ENCODE results near the gene IL17RE.
"Not testable (repeated sequence)": the region's sequence is repeated elsewhere in the genome, so short reads cannot be mapped to it uniquely, and the experiment has no call there.

IL17RE gene

DNA sequence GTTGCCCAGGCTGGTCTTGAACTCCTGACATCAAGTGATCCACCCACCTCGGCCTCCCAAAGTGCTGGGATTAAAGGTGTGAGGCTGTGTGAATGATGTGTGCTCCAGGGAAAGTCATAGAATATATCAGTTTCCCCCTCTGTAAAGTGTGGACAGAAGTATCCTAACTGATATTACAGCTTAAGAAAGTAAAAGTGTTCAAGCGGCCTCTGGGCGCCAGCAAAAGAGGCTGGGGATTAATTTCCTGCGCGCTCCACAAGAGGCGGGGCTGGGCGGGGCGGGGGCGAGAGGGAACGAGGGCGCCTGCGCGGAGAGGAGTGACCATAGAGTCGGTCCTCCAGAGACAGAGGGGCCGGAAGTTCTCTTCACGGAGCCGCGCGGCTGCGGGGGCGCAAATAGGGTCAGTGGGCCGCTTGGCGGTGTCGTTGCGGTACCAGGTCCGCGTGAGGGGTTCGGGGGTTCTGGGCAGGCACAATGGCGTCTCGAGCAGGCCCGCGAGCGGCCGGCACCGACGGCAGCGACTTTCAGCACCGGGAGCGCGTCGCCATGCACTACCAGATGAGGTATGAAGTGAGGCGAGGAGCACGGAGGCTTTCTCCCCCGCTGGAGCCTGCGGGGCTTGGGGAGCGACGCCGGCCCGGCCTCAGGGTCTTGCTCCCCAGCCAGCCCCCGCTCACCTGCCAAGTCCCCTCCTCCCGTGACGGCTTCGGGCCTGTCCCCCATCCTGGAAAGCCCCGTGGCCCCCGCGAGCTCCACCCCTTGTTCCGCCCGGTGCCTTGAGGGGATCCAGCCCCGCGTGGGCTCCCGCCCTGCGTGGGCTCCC is 12.2 kb upstream of the IL17RE start, which contains the start of gene JAGN1:
TSS of gene JAGN1 (plus strand) at position 362 of the 823 bp plus-strand sequence. CDS start at position 475, 113 bp downstream.
- Mint-ChIP-seq H3K27ac (peak within 1 kb of the TSS; percentile 99), H3K36me3 (ENCODE audit: low read depth) (peaks cover 44% of the 10 kb centered on the region), H3K9me3 (peaks cover 3% of the 10 kb centered on the region), H3K27me3 (no peaks in the 10 kb centered on the region), H3K4me3 (peak within 1 kb of the TSS; percentile 99), H3K4me1 (ENCODE audit: low read depth) (peaks cover 42% of the 10 kb centered on the region)
- peak; percentile 96 for DNase-seq

DNA sequence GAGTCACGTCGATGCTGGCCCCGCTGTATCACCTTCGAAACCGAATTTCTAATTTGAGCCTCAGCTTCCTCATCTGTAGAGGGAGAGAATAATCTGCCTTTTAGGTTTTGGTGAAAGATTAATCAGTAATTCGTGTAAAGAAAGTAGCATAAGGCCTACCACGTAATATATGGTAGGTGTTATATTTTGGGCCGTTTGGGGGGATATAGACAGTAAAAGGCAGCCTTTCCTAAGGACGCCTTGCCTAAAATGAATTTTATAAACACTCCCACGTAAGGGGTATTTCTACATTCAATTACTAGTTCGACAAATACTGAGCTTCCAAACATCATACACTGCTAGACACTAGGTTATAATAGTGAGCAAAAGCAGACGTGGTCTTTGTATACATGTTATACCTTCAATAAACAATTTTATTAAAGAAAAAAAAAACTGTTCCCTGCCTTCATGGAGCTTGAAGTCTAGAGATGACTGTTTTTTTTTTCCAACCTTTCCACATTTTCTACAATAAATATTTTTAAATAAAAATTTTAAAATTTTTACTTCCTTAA is 11.5 kb upstream of the IL17RE start:
- no peak for DNase-seq
- H3K36me3 Mint-ChIP-seq (ENCODE audit: low read depth), result peaks cover 49% of the 10 kb centered on the region
- peaks cover 47% of the 10 kb centered on the region for H3K4me1 Mint-ChIP-seq (ENCODE audit: low read depth)
- peaks cover 3% of the 10 kb centered on the region for H3K9me3 Mint-ChIP-seq
- H3K4me3 Mint-ChIP-seq, result peak overlapping the region; percentile 99
- no peaks in the 10 kb centered on the region for H3K27me3 Mint-ChIP-seq
- peak overlapping the region; percentile 99 for H3K27ac Mint-ChIP-seq

DNA sequence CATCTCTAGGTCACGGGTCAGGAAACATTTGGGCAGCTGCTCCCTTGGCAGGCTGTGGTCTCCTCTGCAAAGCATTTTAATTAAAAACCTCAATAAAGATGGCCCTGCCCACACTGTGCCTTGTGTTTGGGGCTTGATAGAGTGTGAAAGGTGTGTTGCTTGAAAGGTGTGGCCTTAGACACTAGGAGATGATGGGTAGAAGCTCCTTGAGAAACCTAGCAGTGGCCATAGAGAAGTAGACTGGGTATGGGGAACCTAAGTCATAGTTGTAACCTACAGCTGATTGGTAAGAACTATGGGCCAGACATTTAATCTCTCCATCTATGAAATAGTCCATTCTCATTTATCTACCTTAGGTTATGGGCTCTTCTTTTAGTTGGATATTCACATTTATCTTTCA is 8.9 kb upstream of the IL17RE start:
- H3K4me3 Mint-ChIP-seq, result no peak overlapping the region
- peaks cover 67% of the 10 kb centered on the region for H3K4me1 Mint-ChIP-seq (ENCODE audit: low read depth)
- DNase-seq, result no peak
- no peaks in the 10 kb centered on the region for H3K27me3 Mint-ChIP-seq
- peaks cover 56% of the 10 kb centered on the region for H3K36me3 Mint-ChIP-seq (ENCODE audit: low read depth)
- peak overlapping the region; percentile 70 for H3K27ac Mint-ChIP-seq
- peaks cover 3% of the 10 kb centered on the region for H3K9me3 Mint-ChIP-seq

DNA sequence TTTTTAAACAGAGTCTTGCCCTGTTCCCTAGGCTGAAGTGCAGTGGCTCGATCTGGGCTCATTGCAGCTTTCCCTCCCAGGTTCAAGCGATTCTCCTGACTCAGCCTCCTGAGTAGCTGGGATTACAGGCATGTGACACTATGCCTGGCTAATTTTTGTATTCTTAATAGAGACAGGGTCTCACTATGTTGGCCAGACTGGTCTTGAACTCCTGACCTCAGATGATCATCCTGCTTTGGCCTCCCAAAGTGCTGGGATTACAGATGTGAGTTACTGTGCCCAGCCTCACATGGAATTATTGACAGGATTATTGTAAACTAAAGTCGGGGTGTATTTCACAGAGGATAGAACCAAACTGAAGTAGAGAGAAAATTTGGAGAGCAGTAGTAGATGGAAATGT is 6.9 kb upstream of the IL17RE start:
- not testable (repeated sequence) for H3K27me3 Mint-ChIP-seq, H3K9me3 Mint-ChIP-seq, H3K4me3 Mint-ChIP-seq, H3K27ac Mint-ChIP-seq, DNase-seq
- peaks cover 61% of the 10 kb centered on the region for H3K4me1 Mint-ChIP-seq (ENCODE audit: low read depth)
- H3K36me3 Mint-ChIP-seq (ENCODE audit: low read depth), result peaks cover 53% of the 10 kb centered on the region

GRCh38 chr3:9896755-9897407 is 5.8 kb upstream of the IL17RE start:
- Mint-ChIP-seq H3K4me1 (ENCODE audit: low read depth) (peaks cover 62% of the 10 kb centered on the region), H3K36me3 (ENCODE audit: low read depth) (peaks cover 45% of the 10 kb centered on the region), H3K27ac (peak overlapping the region; percentile 44)
- not testable (repeated sequence) for H3K9me3 Mint-ChIP-seq, H3K4me3 Mint-ChIP-seq, H3K27me3 Mint-ChIP-seq, DNase-seq

- Mint-ChIP-seq H3K9me3 (peaks cover 3% of the 10 kb centered on the region), H3K27me3 (no peaks in the 10 kb centered on the region), H3K36me3 (ENCODE audit: low read depth) (peaks cover 39% of the 10 kb centered on the region), H3K27ac (peak overlapping the region; percentile 44), H3K4me3 (no peak overlapping the region), H3K4me1 (ENCODE audit: low read depth) (peaks cover 64% of the 10 kb centered on the region)
- DNase-seq, result no peak
Measured at GRCh38 chr3:9897408-9898372, 5.0 kb upstream of the IL17RE start.

DNA sequence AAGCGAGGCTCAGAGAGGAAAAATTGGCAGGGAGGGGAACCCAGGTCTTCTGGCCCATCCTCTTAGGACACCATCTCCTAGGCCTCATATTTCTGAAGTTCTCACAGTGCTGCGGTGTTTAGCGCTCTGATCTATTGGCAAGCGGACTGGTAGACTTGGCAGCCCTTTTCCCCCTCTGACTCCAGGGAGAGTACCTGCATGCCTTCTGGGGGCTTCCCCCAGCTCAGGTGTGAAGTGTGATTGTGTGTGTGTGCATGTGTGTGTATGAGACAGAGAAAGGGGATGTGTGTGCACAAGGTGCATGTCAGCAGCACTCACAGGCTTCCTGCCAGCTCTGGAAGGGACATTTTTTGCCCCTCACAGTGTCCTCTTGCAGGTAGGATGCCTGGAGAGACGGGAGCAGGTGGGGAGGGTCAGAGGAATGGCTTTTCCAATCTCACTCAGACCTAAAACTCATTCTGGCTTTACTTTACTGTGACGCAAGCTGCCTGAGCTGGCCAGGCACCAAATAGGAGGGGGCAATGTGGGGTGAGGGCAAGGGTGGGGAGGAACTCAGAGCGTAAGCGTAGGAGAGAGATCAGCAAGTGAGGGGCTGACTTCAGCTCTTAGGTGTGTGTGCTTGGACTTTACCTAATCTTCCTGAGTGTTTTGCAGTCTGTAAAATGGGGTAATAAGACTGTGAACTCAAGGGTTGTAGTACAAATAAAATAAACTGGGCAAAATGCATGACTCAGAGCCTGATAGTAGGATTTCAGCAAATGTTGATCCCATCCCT is 4.0 kb upstream of the IL17RE start:
- peak overlapping the region; percentile 4 for H3K27ac Mint-ChIP-seq
- DNase-seq, result no peak
- peaks cover 64% of the 10 kb centered on the region for H3K4me1 Mint-ChIP-seq (ENCODE audit: low read depth)
- peaks cover 3% of the 10 kb centered on the region for H3K9me3 Mint-ChIP-seq
- H3K4me3 Mint-ChIP-seq, result no peak overlapping the region
- H3K36me3 Mint-ChIP-seq (ENCODE audit: low read depth), result peaks cover 29% of the 10 kb centered on the region
- no peaks in the 10 kb centered on the region for H3K27me3 Mint-ChIP-seq

GRCh38 chr3:9899289-9899791 is 3.3 kb upstream of the IL17RE start:
- Mint-ChIP-seq H3K27me3 (no peaks in the 10 kb centered on the region), H3K36me3 (ENCODE audit: low read depth) (peaks cover 22% of the 10 kb centered on the region), H3K27ac (no peak overlapping the region), H3K4me1 (ENCODE audit: low read depth) (peaks cover 61% of the 10 kb centered on the region), H3K4me3 (no peak overlapping the region), H3K9me3 (peaks cover 3% of the 10 kb centered on the region)
- DNase-seq, result no peak

- not testable (repeated sequence) for DNase-seq; H3K27ac Mint-ChIP-seq; H3K36me3 Mint-ChIP-seq (ENCODE audit: low read depth); H3K9me3 Mint-ChIP-seq; H3K4me3 Mint-ChIP-seq; H3K27me3 Mint-ChIP-seq
- peaks cover 51% of the 10 kb centered on the region for H3K4me1 Mint-ChIP-seq (ENCODE audit: low read depth)
Measured at GRCh38 chr3:9900965-9901415, 1.7 kb upstream of the IL17RE start.

GRCh38 chr3:9901967-9902366 is 681 bp upstream of the IL17RE start:
- Mint-ChIP-seq H3K4me3 (peak overlapping the region; percentile 62), H3K9me3 (no peaks in the 10 kb centered on the region), H3K27ac (peak overlapping the region; percentile 66), H3K4me1 (ENCODE audit: low read depth) (peaks cover 42% of the 10 kb centered on the region), H3K27me3 (no peaks in the 10 kb centered on the region), H3K36me3 (ENCODE audit: low read depth) (peaks cover 3% of the 10 kb centered on the region)
- no peak for DNase-seq

DNA sequence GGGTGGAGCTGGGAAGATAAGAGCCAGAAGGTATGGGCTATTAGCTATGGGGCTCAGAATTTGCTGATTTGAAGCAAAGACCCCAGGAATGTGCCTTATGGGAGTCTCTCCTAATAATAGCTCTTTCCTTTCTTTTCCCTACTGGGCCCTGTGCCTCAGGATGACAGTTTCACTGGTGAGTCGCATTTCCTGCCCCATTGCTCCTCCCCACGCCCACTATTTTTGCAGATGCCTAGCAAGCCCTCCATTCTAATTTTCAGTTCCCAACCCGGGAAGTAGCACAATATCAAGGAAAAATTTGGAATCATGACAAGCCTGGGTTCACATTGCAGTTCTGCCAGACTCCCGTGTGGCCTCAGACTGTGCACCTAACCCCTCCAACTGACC is 583 bp downstream of the IL17RE start:
- Mint-ChIP-seq H3K9me3 (no peaks in the 10 kb centered on the region), H3K36me3 (ENCODE audit: low read depth) (no peaks in the 10 kb centered on the region), H3K27ac (peak overlapping the region; percentile 56), H3K4me3 (peak overlapping the region; percentile 62), H3K27me3 (no peaks in the 10 kb centered on the region), H3K4me1 (ENCODE audit: low read depth) (peaks cover 34% of the 10 kb centered on the region)
- no peak for DNase-seq

GRCh38 chr3:9903904-9904303 is 1.3 kb downstream of the IL17RE start:
- no peak overlapping the region for H3K4me3 Mint-ChIP-seq
- H3K27ac Mint-ChIP-seq, result no peak overlapping the region

GRCh38 chr3:9906480-9906879 is 3.8 kb downstream of the IL17RE start:
- Mint-ChIP-seq H3K27me3 (peaks cover 2% of the 10 kb centered on the region), H3K36me3 (ENCODE audit: low read depth) (no peaks in the 10 kb centered on the region), H3K27ac (no peak overlapping the region), H3K4me3 (no peak overlapping the region), H3K4me1 (ENCODE audit: low read depth) (peaks cover 33% of the 10 kb centered on the region), H3K9me3 (no peaks in the 10 kb centered on the region)
- no peak for DNase-seq

More at GRCh38 chr3:9903904-9904303, 1.3 kb downstream of the IL17RE start:
- Mint-ChIP-seq H3K36me3 (ENCODE audit: low read depth) (no peaks in the 10 kb centered on the region), H3K27me3 (no peaks in the 10 kb centered on the region), H3K9me3 (no peaks in the 10 kb centered on the region), H3K4me1 (ENCODE audit: low read depth) (peaks cover 28% of the 10 kb centered on the region)
- no peak for DNase-seq
